SU-DHL-6 (cell line): Measurements from ENCODE around the gene RAMACL.

Experiments used
- H2AFZ ChIP-seq: fragments of 200-600 bp; sonication (generic); 2 replicates; pipeline ENCODE4 v1.6.1; 2014; ENCODE audit warnings: low read depth, mild to moderate bottlenecking, moderate library complexity, mixed read lengths, antibody characterized with exemption, low read length; ENCODE audit not compliant: severe bottlenecking
- H3F3A ChIP-seq: fragments of 200-600 bp; shearing (Covaris generic); 2 replicates; pipeline ENCODE4 v1.6.0; 2016; ENCODE audit warnings: antibody characterized with exemption, mild to moderate bottlenecking; ENCODE audit not compliant: insufficient read depth
- H3K27ac ChIP-seq: fragments of 200-600 bp; sonication (generic); 2 replicates; pipeline ENCODE4 v1.5.1; 2016; ENCODE audit warnings: low read depth, mild to moderate bottlenecking, low read length, moderate library complexity, mixed read lengths
- H3K27me3 ChIP-seq: fragments of 200-600 bp; sonication (generic), shearing (Covaris generic); 2 replicates; pipeline ENCODE4 v1.6.0; 2014; ENCODE audit warnings: mild to moderate bottlenecking, low read length
- H3K36me3 ChIP-seq: fragments of 200-600 bp; sonication (generic); 2 replicates; pipeline ENCODE4 v1.6.1; 2014; ENCODE audit warnings: mild to moderate bottlenecking, low read length, mixed read lengths
- H3K4me2 ChIP-seq: fragments of 300-600, 200-600 bp; shearing (Covaris generic), sonication (generic); 2 replicates; pipeline ENCODE4 v1.6.0; 2014; ENCODE audit warnings: low read length, low read depth, mild to moderate bottlenecking; ENCODE audit not compliant: poor library complexity, severe bottlenecking
- H3K4me3 ChIP-seq: fragments of 200-600 bp; sonication (generic); 2 replicates; pipeline ENCODE4 v1.5.1; 2014; ENCODE audit warnings: antibody characterized with exemption, low read length, mild to moderate bottlenecking, mixed read lengths; ENCODE audit not compliant: insufficient read depth, poor library complexity, severe bottlenecking
- H3K79me2 ChIP-seq: fragments of 200-600 bp; sonication (generic); 2 replicates; pipeline ENCODE4 v1.6.1; 2014; ENCODE audit warnings: mild to moderate bottlenecking, low read length, moderate library complexity; ENCODE audit not compliant: insufficient read depth
- H3K9ac ChIP-seq: fragments of 200-600 bp; sonication (generic); 2 replicates; pipeline ENCODE4 v1.7.0; 2014; ENCODE audit warnings: mild to moderate bottlenecking, low read length
- H3K9me2 ChIP-seq: fragments of 200-600 bp; sonication (generic); replicated peaks from 2 replicates; pipeline ENCODE4 v1.6.1; 2014; ENCODE audit warnings: low read length; ENCODE audit not compliant: insufficient read depth
- H3K9me3 ChIP-seq: fragments of 200-600 bp; sonication (generic); 2 replicates; pipeline ENCODE4 v1.6.1; 2014; ENCODE audit warnings: low read length, mixed read lengths; ENCODE audit not compliant: insufficient read depth
- H4K20me1 ChIP-seq: fragments of 200-600 bp; sonication (generic); 2 replicates; pipeline ENCODE4 v1.6.1; 2014; ENCODE audit warnings: low read depth, mild to moderate bottlenecking, antibody characterized with exemption, low read length, moderate library complexity, mixed read lengths
- CTCF ChIP-seq: fragments of 200-600 bp; sonication (generic); IDR thresholded peaks from one replicate; pipeline ENCODE4 v1.5.1; 2017; ENCODE audit warnings: antibody characterized with exemption, mild to moderate bottlenecking, low read length, moderate library complexity; ENCODE audit not compliant: insufficient read depth, poor library complexity, severe bottlenecking
- EZH2phosphoT487 ChIP-seq: fragments of 200-600 bp; sonication (generic), shearing (Covaris generic); conservative IDR thresholded peaks from 2 replicates; pipeline ENCODE4 v1.6.1; 2018; ENCODE audit warnings: mild to moderate bottlenecking, antibody characterized with exemption, low read length, moderate library complexity, mixed read lengths

The RAMACL gene

GRCh38 chr6:166595949-166596348 is 9.5 kb upstream of the RAMACL start:
- H3K27me3 ChIP-seq = no peaks in the 10 kb centered on the region
- TF ChIP-seq CTCF (no peak), EZH2phosphoT487 (no peak)
- H2AFZ ChIP-seq = no peak overlapping the region
- H3F3A ChIP-seq = no peaks in the 10 kb centered on the region
- H4K20me1 ChIP-seq = no peaks in the 10 kb centered on the region
- no peak overlapping the region for H3K9ac ChIP-seq
- H3K79me2 ChIP-seq = no peaks in the 10 kb centered on the region
- H3K9me3 ChIP-seq = no peaks in the 10 kb centered on the region
- H3K36me3 ChIP-seq = no peaks in the 10 kb centered on the region
- no peaks in the 10 kb centered on the region for H3K9me2 ChIP-seq
- H3K4me2 ChIP-seq = no peak overlapping the region
- H3K4me3 ChIP-seq = no peak overlapping the region
- no peak overlapping the region for H3K27ac ChIP-seq

- Histone ChIP-seq H4K20me1 (no peaks in the 10 kb centered on the region), H3K9ac (no peak overlapping the region), H3K4me3 (no peak overlapping the region), H3K79me2 (no peaks in the 10 kb centered on the region), H2AFZ (no peak overlapping the region), H3K36me3 (no peaks in the 10 kb centered on the region), H3K27ac (no peak overlapping the region), H3K9me2 (no peaks in the 10 kb centered on the region), H3F3A (no peaks in the 10 kb centered on the region), H3K9me3 (no peaks in the 10 kb centered on the region), H3K4me2 (no peak overlapping the region), H3K27me3 (no peaks in the 10 kb centered on the region)
- TF ChIP-seq EZH2phosphoT487 (no peak), CTCF (no peak)
These were observed 8.7 kb upstream of the RAMACL start for GRCh38 chr6:166595061-166595780.

- Histone ChIP-seq H3K36me3 (no peaks in the 10 kb centered on the region), H3K27me3 (no peaks in the 10 kb centered on the region), H3K9me2 (no peaks in the 10 kb centered on the region), H4K20me1 (no peaks in the 10 kb centered on the region), H3K9ac (no peak overlapping the region), H3K4me2 (no peak overlapping the region), H3K4me3 (no peak overlapping the region), H2AFZ (no peak overlapping the region), H3K9me3 (no peaks in the 10 kb centered on the region), H3K27ac (no peak overlapping the region), H3K79me2 (no peaks in the 10 kb centered on the region), H3F3A (0 out of 2 replicates have a peak, but pooled peaks cover 1% of the 10 kb centered on the region)
- no peak for TF ChIP-seq EZH2phosphoT487
- TF ChIP-seq CTCF = no peak
These were observed 6.3 kb upstream of the RAMACL start for GRCh38 chr6:166592821-166593220.
